Adipose tissue (tissue), 3 donors: ENCODE data around the gene DHRS13. TPM values are rescaled to one million over a fixed set of nuclear protein-coding genes. Genes with fewer than 3 reads are reported as not detected.
"Not testable (repeated sequence)": the region's sequence is repeated elsewhere in the genome, so short reads cannot be mapped to it uniquely, and the experiment has no call there.

Experiments used
- H3K27ac ChIP-seq: one replicate; pipeline ENCODE4 v1.5.1; 2013; ENCODE audit warnings: low read depth, low read length
- WGBS, 3 donors: extraction: QIAGEN DNeasy Blood & Tissue Kit; methylation state at CpG; one replicate each; pipeline ENCODE4 v1.1.7; 2013; 5-methylcytosine and 5-hydroxymethylcytosine counted together
- polyA plus RNA-seq, 3 donors: library from polyadenylated mRNA; stranded (reverse); fragments of 200-250 nt; gene quantifications; one replicate each; pipeline ENCODE4 v1.2.3, GENCODE V29; 2013
- donor health status: healthy with polysubstance abuse.
- donor health status: Bipolar disorder and iron deficiency.
- donor health status: healthy.

Gene DHRS13
- polyA plus RNA-seq, 3 donors: 3.9 to 6.5 (median 5.3) TPM

- whole genome bisulfite sequencing, 3 donors: 48 to 75% (median 61%) methylated on average over 16 of the region's 16 CpGs
- not testable (repeated sequence) for H3K27ac ChIP-seq
Measured at GRCh38 chr17:28893248-28894183, 9.4 kb downstream of the DHRS13 start.

DNA sequence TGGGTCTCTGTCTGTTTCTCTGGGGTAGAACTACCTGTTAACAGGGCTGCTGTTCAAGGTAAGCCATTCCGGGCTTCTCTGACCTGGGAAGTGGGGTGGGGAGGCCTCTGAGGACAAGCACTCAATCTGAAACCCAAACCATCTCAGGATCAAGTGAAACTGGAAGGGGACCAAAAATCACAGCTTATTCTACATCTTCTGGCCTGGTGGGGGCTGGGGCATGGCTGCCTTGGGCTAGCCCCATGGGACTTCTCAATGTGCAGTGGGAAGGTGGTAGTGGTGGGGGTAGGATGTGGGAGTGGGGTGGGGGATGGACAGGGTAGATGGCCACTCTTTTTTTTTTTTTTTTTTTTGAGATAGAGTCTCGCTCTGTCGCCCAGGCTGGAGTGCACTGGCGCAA is 10.9 kb downstream of the DHRS13 start:
- H3K27ac ChIP-seq: no peak overlapping the region
- 88 to 91% (median 89%) methylated on average over 1 to 4 of the region's 4 CpGs for WGBS, 3 donors

DNA sequence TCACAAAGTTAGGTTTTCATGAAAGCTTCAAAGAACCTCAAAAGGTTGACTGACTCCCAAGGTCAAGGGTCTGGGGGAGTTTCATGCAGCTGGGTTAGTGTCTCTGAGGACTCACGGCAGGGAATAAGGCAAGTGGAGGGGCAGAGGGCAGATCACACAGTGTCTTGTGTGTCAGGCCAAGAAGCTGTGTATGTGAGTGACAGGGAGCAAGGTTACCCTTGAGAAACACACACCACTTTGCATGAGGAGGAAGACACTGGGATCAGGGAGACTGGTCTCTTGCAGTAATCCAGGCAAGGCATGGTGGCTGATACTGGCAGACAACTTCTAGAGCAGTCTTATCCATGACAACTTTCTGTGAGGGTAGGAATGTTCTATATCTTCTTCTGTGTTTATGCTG is 11.7 kb downstream of the DHRS13 start:
- 88 to 95% (median 90%) methylated on average over 1 of the region's 1 CpG for WGBS, 3 donors
- no peak overlapping the region for H3K27ac ChIP-seq

- H3K27ac ChIP-seq: no peak overlapping the region
- WGBS, 3 donors: 57 to 90% (median 66%) methylated on average over 5 of the region's 5 CpGs
Measured at GRCh38 chr17:28889996-28890395, 12.9 kb downstream of the DHRS13 start.

DNA sequence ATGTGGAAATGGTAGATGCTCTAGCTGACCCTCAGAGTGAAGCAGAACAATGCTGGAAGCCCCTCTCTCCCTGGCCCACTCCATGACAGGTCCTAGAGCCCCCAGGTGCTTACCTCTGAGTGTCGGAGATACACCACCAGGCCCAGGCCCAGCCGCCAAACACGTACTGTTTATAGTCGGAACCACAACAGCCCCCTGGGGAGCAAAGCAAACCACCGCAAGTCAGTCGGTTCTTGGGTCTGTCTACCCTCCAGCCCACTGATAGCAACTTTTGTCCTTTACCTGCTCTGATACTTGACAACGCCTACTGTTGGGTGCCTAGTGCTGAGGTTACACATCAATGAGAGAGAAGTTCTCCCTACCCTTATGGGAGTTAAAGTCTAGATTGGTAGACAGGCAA is 14.0 kb downstream of the DHRS13 start:
- 92 to 93% (median 93%) methylated on average over 7 of the region's 7 CpGs for WGBS, 3 donors
- no peak overlapping the region for H3K27ac ChIP-seq

GRCh38 chr17:28887871-28888471 is 14.9 kb downstream of the DHRS13 start:
- H3K27ac ChIP-seq: no peak overlapping the region
- 87 to 91% (median 87%) methylated on average over 12 of the region's 12 CpGs for WGBS, 3 donors

DNA sequence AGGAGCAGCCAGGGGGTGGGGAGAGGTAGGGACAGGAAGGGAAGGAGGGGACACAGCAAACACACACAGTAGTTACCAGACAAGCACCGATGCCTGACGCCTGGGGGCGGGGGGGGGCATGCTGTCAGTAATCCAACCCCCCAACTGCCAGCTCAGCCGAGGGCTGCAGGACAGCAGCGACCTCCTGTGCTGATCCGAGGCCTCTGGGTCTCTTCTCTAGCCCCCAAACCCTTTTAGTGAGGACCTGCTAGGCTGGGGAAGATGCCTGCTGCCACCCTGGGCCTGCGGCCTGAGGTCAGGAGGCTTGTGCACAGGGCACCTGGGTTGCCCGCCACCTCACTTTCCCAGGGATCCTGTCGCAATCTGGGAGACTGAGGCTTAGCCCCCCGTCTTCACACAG is 16.9 kb downstream of the DHRS13 start:
- WGBS, 3 donors: 84 to 87% (median 86%) methylated on average over 10 of the region's 10 CpGs

DNA sequence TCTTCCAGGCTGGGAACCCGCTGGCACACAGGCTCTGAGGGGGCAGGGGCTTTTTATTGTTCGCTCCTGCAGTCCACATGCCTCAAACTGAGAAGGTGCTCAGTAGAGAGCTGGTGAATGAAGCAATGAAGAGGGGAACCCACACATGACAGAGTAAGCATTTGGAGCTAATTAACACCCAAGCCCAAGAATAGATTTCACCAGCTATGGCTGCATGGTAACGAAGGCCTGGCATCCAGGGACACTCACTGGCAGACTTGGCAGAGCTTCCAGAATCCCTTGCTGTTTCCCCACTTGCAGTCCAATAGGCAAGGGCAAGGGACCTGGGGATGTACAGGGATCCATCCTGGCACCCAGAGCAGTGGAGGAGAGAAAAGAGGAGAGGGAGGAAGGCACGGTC is 17.5 kb downstream of the DHRS13 start:
- no peak overlapping the region for H3K27ac ChIP-seq
- WGBS, 3 donors: 94 to 98% (median 95%) methylated on average over 4 of the region's 4 CpGs

More for the DNA sequence above, 16.9 kb downstream of the DHRS13 start:
- H3K27ac ChIP-seq: no peak overlapping the region

DNA sequence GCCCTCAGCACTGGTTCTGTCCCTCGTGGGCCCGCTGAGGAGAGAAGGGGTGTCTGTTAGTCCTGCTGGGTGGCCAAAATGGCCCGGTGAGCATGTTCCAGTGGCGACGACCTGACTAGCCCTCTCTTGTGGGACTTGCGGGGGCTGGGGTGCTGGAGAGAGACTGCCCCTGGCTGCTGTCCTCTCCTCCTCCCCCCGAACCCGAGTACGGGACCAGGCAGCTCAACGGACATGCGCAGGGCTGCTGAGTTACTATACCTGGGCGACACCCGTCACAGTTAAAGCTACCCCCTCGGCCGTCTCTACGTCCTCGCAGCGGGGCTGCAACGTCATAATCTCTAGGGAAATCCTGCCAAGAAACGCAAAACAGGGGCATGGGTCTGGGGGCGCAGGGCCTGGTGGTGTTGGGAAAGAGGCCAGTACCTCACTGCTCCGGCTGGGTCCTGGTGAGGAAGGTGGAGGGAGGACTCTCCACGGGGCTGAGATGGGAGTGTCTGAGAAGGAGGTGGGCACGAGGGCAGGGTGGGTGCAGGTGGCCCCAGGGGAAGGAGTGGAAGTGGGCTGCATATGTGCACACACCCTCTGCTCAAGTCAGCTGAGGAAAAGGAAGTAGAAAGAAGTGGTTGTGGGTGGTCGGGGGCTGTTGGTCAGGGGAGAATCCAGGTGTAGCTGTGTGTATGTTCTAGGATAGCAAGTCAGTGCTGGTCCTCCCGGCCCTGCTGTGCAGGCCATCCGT is 18.7 kb downstream of the DHRS13 start:
- WGBS, 3 donors: 90 to 92% (median 92%) methylated on average over 27 of the region's 27 CpGs

DNA sequence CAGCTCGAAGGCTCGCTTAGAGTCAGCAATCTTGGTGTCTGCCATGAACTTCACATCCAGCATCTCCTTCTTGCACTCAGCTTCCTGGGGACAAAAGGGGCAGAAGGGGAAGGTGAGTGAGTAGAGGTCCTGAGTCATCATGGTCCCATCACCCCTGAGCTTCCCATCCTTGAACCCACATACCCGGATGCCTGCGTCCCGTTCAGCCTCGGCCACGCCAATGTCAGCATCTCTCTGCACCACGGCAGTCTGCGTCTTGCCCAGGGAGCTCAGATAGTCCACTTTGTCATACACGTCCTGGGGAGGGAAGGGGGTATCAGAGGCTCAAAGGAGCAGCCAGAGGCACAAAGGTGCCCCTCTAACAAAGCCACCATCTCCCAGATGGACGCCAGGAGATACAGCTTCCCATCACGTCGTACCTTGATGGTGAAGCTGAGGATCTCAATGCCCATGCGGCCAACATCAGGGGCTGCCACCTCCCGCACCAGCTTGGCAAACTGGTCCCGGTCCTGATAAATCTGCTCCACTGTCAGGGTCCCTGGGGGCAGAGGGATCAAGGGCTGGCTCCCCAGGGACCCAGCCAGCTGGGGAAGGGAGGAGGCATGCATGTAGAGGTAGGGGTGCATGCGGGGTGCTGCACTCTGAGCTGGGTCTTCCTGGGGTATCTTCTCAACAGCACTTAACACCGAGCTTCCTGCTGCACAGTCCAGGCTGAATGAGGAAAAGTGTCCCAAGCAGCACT is 20.6 kb downstream of the DHRS13 start:
- WGBS, 3 donors: 88 to 94% (median 92%) methylated on average over 18 of the region's 18 CpGs
- H3K27ac ChIP-seq: no peak overlapping the region

More for the DNA sequence above, 18.7 kb downstream of the DHRS13 start:
- no peak overlapping the region for H3K27ac ChIP-seq

GRCh38 chr17:28881533-28882056 is 21.3 kb downstream of the DHRS13 start:
- WGBS, 3 donors: 94 to 97% (median 97%) methylated on average over 16 to 17 of the region's 17 CpGs
- H3K27ac ChIP-seq: no peak overlapping the region

GRCh38 chr17:28880572-28880945 is 22.3 kb downstream of the DHRS13 start:
- 87 to 90% (median 87%) methylated on average over 10 of the region's 10 CpGs for WGBS, 3 donors
- H3K27ac ChIP-seq: no peak overlapping the region

GRCh38 chr17:28879886-28880571 is 22.9 kb downstream of the DHRS13 start:
- WGBS, 3 donors: 71 to 85% (median 83%) methylated on average over 9 of the region's 9 CpGs
- H3K27ac ChIP-seq: no peak overlapping the region

GRCh38 chr17:28878981-28879380 is 23.9 kb downstream of the DHRS13 start:
- H3K27ac ChIP-seq: no peak overlapping the region
- 66 to 90% (median 79%) methylated on average over 4 of the region's 4 CpGs for WGBS, 3 donors

DNA sequence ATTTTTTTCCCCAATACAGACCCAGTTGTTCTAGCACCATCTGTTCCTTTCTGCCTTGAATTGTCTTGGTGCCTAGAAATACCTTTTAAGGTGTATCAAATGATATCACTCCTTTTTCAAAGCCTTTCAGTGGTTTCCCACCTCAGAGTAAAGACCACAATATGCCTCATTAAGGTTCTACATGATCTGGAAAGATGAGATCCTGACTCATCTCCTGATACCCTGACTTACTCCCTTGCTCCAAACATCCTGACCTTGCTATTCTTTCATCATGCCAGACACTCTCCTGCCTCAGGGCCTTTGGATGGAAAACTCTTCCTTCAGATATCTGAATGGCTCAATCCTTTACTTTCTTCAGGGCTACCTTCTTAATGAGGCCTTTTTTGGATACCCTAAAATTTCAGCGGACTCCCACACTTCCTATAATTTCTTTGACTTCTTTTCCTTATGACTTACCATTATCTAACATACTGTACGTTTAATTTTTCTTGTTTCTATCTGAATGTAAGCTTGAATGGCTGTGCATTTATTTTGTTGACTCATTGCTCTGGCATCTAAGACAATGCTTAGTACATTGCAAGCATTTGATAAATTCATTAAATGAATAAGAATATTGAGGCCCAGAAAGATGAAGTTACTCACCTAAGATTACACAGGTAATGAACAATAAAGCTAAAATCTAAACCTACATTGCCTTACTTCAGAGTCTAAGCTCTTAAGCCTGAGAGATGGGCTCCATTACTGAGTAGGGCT is 24.5 kb downstream of the DHRS13 start:
- WGBS, 3 donors: 87 to 95% (median 87%) methylated on average over 2 of the region's 2 CpGs
- no peak overlapping the region for H3K27ac ChIP-seq

GRCh38 chr17:28877150-28877711 is 25.6 kb downstream of the DHRS13 start:
- not testable (repeated sequence) for H3K27ac ChIP-seq
- WGBS, 3 donors: 91 to 94% (median 93%) methylated on average over 6 of the region's 6 CpGs
